ENCODE measurements around the gene AXIN1.

DNA sequence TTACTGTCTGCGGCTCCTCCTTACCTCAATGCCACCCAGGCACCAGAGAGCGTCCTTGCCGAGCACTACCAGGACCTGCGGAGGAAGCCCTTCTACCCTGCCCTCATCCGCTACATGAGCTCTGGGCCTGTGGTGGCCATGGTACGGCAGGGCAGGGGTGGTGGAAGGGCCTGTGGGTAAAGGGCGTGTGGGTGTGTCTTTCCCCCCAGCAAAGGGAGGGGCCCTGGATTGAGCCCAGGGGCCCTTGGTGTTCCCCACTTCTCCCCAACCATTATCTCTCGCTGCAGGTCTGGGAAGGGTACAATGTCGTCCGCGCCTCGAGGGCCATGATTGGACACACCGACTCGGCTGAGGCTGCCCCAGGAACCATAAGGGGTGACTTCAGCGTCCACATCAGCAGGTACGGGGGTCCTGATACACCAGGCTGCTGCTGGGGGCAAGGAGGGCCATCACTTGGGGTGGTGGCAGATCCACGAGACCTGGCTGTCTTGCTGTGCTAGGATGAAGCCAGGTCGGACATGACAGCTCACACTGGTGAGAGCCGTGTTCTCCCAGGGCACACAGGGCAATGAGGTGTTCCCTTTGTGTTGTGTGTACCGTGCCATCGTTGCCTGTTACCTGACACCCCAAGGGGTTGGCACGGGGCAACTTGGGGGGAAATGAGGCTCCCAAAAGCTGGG lies 47.0 kb upstream of the AXIN1 start:
- no peak for TF ChIP-seq CTCF (conservative IDR thresholded peaks at IDR 0.05 in 1 of 2, IDR thresholded peaks at IDR 0.05 in 1 of 2; ENCODE audit: low read depth in 1 of 2, low read length in 2 of 2)
- TF ChIP-seq EZH2 (IDR thresholded peaks at IDR 0.05; ENCODE audit: low read length, missing control alignments) = no peak
